ENCODE results near the gene C16orf92. TPM values are rescaled to one million over a fixed set of nuclear protein-coding genes. Genes with fewer than 3 reads are reported as not detected.
A peak's percentile ranks its signal among the peaks of the same experiment; 100 is the strongest.

Gene C16orf92
- total and polyA plus RNA-seq, 2 experiments from 2014 or later: 0.34 TPM; not detected in 1

GRCh38 chr16:30068333-30068732, 45.3 kb downstream of the C16orf92 start:
- Mint-ChIP-seq H3K9me3 (no peaks in the 10 kb centered on the region), H3K36me3 (ENCODE audit: low read depth) (peaks cover 67% of the 10 kb centered on the region), H3K4me1 (peaks cover 18% of the 10 kb centered on the region), H3K4me3 (peak overlapping the region; percentile 47; the same call in 2 of the 3 replicates), H3K27me3 (ENCODE audit: insufficient read depth, low read depth, poor library complexity) (peaks cover 23% of the 10 kb centered on the region), H3K27ac (no peak overlapping the region)
- no peak overlapping the region; the same call in 1 of the 2 replicates for H3K27ac ChIP-seq (ENCODE audit: low read depth)
- H3K9me2 ChIP-seq (ENCODE audit: insufficient read depth): no peaks in the 10 kb centered on the region
- no peak overlapping the region for H2AFZ ChIP-seq
- peaks cover 36% of the 10 kb centered on the region for H3K79me2 ChIP-seq (replicated peaks; ENCODE audit: insufficient read depth)
- DNase-seq (ENCODE audit: low spot score): no peak
- H3K4me1 ChIP-seq (ENCODE audit: insufficient read depth): peaks cover 7% of the 10 kb centered on the region
- ATAC-seq: no peak
- H3F3A ChIP-seq (replicated peaks; ENCODE audit: low read depth): peaks cover 69% of the 10 kb centered on the region
- H3K4me2 ChIP-seq: no peak overlapping the region
- TF ChIP-seq EZH2phosphoT487 (IDR thresholded peaks at IDR 0.05; ENCODE audit: unreplicated experiment) (no peak), REST (IDR thresholded peaks at IDR 0.05; ENCODE audit: unreplicated experiment) (no peak), POLR2AphosphoS5 (IDR thresholded peaks at IDR 0.05; ENCODE audit: low read depth) (no peak), EZH2 (IDR thresholded peaks at IDR 0.05; ENCODE audit: low read depth, unreplicated experiment) (no peak), ZNF462 (CRISPR knock-in tag; IDR thresholded peaks at IDR 0.05) (no peak), ETS1 (IDR thresholded peaks at IDR 0.05) (no peak), NANOG (IDR thresholded peaks at IDR 0.05; ENCODE audit: borderline replicate concordance) (no peak), CREB1 (CRISPR knock-in tag; IDR thresholded peaks at IDR 0.05; ENCODE audit: low read depth) (no peak)
- H3K36me3 ChIP-seq (ENCODE audit: insufficient read depth): peaks cover 33% of the 10 kb centered on the region
- peaks cover 42% of the 10 kb centered on the region for H4K20me1 ChIP-seq (replicated peaks; ENCODE audit: insufficient read depth)
- no peaks in the 10 kb centered on the region for H3K27me3 ChIP-seq (ENCODE audit: insufficient read depth)
- H3K4me3 ChIP-seq: no peak overlapping the region
